Measurements from ENCODE around the gene PTPRN2. TPM values are rescaled to one million over a fixed set of nuclear protein-coding genes. Genes with fewer than 3 reads are reported as not detected.

Gene PTPRN2
- total RNA-seq, 1 donor from 2014 or later = 3.1 TPM

DNA sequence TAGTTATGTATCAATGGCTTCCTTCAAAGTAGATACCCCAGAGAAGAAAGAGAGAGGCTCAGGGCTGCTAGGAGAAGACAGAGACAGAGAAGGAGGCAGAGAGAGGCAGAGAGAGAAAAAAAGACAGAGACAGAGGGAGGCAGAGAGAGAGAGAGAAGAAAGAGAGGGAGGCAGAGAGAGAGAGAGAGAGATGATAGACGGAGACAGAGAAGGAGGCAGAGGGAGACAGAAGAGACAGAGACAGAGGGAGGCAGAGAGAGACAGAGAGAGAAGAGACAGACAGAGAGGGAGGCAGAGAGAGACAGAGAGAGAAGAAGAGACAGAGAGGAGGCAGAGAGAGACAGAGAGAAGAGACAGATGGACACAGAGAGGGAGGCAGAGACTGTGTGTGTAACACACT is 1062.9 kb downstream of the PTPRN2 start:
- DNase-seq = no peak

GRCh38 chr7:157523766-157524421 is 1063.7 kb downstream of the PTPRN2 start:
- no peak for DNase-seq

DNA sequence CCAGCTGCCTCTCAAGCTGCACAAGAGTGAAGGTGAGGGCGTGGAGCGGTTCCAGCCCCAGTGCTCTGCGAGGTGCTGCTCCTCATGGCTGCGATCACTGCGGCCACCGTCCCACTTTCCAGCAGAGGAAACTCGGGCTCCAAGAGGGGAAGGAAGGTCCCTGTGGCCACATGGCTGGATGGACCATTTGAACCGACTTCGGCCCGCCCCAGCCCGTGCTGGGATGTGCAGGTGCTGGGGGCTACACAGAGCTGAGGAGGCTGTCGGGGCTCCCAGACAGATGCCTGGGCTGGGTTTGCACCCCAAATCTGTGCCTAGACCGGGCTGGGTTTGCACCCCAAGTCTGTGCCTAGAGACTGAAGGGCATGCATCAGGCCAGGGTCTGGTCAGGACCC is 1064.3 kb downstream of the PTPRN2 start:
- no peak for DNase-seq

DNA sequence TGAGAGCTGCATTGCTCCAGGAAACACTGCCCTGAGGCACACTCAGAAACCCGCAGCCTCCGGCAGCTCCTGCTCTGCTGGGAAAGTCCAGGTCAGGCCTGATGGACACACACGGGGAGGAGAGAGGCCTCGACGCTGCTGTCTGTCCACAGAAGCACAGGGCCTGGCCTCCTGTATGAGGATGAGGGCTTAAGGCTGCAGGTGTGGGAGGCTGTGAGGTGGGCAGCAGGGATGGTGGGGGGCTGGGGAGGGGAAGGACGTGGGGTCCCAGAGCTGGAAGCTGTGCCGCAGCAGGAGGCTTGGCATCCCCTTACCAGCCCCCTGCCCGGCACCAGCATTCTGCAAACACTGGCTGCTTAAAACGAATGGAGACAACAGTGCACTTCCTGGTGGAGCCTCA is 1064.7 kb downstream of the PTPRN2 start:
- DNase-seq = no peak

- DNase-seq = no peak
Measured at GRCh38 chr7:157522189-157522588, 1065.4 kb downstream of the PTPRN2 start.

- no peak for DNase-seq
Measured at GRCh38 chr7:157521752-157522151, 1065.9 kb downstream of the PTPRN2 start.

GRCh38 chr7:157521061-157521731 is 1066.4 kb downstream of the PTPRN2 start:
- DNase-seq = no peak

DNA sequence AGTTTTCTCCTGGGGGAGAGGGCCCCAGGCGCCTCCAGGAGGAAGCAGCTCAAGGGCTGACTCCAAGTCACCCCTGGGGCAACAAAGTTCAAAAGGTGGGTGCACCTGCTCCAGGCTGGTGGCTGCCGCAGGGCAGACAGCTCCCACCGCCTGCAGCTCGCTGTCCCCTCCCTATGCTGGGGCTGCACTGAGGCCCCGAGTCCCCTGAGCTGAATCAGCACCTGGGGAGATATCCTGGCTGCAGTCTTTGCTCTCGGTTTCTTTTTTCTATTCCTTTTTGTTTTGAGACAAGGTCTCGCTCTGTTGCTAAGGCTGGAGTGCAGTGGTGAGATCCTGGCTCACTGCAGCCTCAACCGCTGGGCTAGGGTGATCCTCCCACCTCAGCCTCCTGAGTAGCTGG is 1067.4 kb downstream of the PTPRN2 start:
- DNase-seq = no peak

GRCh38 chr7:157519798-157520244 is 1067.8 kb downstream of the PTPRN2 start:
- DNase-seq = no peak

GRCh38 chr7:157519246-157519645 is 1068.4 kb downstream of the PTPRN2 start:
- DNase-seq = no peak

- DNase-seq = no peak
Measured at GRCh38 chr7:157518514-157519175, 1069.0 kb downstream of the PTPRN2 start.

DNA sequence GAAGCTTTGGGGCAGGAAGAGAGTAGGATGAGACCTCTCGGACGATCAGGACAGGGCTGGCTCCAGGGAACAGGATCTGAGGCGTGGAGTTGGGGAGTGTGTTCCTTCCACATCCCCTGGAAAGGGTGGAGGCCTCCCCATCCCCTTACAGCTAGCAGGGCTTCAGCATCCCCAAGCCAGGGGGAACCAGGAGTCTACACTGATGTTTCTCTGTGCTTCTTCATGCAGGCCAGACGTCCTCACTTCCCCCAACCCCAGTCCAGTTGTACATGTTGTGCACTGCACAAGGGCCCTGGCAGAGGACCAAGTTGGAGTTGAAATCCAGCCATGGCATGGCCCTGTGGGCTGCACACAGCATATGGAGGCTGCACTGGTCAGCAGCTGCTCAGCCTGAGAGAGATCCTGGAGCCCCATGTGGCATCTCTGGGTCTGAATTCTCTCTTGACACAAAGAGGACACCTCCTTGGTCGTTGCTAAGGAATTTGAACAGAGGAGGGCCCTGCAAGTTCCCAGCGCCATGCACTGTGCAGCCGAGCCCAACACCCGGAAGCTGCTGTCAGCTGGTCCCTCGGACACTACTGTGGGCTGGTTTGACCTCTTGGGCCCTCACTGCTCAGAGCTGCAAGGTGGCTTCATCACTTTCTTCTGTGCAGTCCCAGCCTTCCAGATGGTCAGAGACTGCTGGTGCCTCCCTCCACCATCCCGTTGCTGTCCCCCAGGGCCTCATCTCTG is 1069.7 kb downstream of the PTPRN2 start:
- no peak for DNase-seq

GRCh38 chr7:157516911-157517781 is 1070.5 kb downstream of the PTPRN2 start:
- DNase-seq = no peak

- no peak for DNase-seq
Measured at GRCh38 chr7:157516311-157516710, 1071.3 kb downstream of the PTPRN2 start.

DNA sequence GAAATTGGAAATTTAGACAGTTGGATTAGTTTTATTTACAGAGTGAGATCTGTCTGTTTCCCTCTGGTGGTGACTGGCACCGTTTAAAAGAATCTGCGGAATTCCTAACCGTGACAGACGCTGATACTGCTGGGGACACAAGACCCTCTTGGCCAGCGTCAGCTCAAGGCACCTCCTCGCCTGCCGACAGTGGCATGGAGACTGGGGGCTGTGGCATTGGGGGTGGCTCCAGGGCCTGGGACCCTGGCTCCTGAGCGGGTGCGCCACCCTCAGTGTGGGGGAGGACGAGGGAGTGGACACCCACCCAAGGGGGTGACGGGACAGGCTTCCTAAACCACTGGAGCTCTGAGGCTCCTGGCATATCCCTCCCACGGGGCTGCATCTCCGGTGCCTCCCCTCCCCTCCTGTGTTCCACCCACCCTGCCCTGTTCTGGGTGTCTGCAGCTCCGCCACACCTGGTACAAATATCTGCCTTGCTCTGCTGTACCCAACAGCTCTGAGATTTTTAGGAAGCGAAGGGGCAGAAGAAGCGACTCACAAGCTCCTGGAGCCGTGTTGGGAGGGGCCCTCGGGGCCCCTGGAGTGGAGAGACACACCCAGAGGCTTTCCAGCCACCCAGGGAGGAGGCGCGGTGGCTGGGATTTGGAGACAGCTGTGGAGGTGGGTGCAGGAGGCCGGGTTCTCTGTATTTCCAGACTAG is 1072.1 kb downstream of the PTPRN2 start:
- no peak for DNase-seq

- DNase-seq = no peak
Measured at GRCh38 chr7:157514746-157515145, 1072.9 kb downstream of the PTPRN2 start.

DNA sequence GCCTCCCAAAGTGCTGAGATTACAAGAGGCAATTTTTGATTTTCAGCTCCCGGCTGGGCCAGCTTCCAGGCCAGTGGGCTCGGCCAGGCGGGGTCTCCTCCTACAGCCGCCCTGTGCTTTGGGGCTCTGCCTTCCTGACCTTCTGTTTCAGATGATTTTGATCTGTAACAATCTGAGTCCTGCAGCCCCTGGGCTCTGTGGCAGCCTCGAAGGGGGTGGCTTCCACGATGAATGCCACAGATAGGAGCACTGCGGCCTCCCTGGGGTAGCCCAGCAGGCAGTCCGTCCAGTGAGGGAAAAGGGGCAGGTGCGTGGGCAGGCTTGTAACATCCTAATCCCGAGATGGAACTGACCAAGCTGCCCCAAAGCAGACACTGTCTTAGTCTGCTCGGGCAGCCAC is 1073.3 kb downstream of the PTPRN2 start:
- DNase-seq = no peak

DNA sequence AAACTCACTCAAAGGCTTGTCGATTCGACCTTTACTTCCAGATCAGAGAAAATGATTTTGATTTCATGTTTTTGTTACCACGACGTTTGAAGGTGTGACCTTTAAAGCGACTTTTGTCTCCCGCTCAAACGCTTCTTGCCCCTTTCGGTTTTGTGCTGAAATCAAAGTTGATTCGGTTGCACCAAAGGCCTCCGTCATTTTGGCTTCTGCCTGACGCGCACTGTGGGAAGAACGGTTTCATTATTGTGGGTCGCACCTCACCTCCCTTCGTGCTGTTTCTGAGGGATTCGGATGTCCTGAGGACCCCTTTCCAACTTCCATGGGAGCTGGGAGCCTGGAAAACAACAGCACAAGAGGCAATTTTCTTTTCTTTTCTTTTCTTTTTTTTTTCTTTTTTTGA is 1073.9 kb downstream of the PTPRN2 start:
- no peak for DNase-seq

DNA sequence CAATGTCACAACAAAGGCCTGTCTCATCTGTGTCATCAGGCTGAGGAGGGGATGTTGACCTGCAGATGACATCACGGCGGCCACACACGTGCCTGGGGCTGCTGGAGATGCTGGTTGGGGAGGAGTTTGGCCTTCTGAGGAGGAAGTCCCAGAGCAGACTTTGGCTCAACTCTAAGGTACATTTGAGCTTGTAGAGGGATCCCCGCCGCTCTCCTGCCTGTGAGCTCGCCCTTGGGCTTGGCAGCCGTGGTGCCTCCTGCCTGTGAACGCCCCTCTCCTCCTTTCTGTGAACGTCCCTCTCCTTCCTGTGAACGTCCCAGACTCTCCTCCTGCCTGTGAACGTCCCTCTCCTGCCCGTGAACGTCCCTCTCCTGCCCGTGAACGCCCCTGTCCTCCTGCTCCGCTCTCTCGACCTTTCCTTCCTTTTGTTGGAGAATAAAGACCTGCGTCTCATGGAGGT is 1074.4 kb downstream of the PTPRN2 start:
- DNase-seq = no peak

DNA sequence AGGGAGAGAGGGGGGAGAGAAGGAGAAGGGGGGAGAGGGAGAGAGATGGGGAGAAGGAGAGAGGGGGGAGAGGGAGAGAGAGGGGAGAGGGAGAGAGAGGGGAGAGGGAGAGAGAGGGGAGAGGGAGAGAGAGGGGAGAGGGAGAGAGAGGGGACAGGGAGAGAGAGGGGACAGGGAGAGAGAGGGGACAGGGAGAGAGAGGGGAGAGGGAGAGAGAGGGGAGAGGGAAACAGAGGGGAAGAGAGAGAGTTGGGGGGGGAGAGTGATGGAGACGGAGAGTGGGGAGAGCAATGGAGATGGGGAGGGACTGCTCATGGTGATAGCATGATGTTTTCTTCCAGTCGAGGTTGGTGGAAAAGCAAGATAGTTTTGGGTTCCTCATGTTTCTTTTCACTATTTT is 1078.4 kb downstream of the PTPRN2 start:
- DNase-seq = no peak

DNA sequence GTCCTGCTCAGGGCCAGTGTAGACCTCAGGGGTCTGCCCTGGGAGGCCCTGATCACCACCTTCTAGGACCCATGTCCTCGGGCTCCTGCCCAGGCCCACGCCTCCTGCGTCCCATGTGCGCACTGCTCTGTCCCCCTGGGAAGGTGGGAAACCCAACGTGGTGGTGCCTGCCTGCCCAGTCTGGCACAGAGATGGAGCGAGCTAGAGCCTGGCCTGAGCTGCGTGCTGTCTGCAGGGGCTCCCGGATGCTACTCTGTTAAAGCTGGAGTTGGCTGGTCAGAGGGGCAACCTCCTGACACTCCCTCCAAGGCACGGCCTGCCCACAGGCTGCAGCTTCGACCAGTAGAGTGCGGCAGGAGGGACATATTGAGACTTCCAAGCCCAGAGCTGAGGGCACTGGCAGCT is 1079.1 kb downstream of the PTPRN2 start:
- DNase-seq = no peak
